GM12872 (cell line): Measurements from ENCODE around the gene MTAP.

Experiments
- TF ChIP-seq, protein P1 (sequence below): IDR thresholded peaks from 3 replicates; pipeline ENCODE4 v1.5.1; 2011; ENCODE audit warnings: low read depth, mild to moderate bottlenecking, low read length, moderate library complexity; ENCODE audit not compliant: insufficient read depth

MTAP gene

GRCh38 chr9:21806644-21807043, 4.2 kb downstream of the MTAP start:
- TF ChIP-seq, protein P1, sequence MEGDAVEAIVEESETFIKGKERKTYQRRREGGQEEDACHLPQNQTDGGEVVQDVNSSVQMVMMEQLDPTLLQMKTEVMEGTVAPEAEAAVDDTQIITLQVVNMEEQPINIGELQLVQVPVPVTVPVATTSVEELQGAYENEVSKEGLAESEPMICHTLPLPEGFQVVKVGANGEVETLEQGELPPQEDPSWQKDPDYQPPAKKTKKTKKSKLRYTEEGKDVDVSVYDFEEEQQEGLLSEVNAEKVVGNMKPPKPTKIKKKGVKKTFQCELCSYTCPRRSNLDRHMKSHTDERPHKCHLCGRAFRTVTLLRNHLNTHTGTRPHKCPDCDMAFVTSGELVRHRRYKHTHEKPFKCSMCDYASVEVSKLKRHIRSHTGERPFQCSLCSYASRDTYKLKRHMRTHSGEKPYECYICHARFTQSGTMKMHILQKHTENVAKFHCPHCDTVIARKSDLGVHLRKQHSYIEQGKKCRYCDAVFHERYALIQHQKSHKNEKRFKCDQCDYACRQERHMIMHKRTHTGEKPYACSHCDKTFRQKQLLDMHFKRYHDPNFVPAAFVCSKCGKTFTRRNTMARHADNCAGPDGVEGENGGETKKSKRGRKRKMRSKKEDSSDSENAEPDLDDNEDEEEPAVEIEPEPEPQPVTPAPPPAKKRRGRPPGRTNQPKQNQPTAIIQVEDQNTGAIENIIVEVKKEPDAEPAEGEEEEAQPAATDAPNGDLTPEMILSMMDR: no peak

- TF ChIP-seq, protein P1: no peak
Observed at GRCh38 chr9:21810388-21810787, 8.0 kb downstream of the MTAP start.

GRCh38 chr9:21810881-21811280, 8.4 kb downstream of the MTAP start:
- TF ChIP-seq, protein P1: no peak

GRCh38 chr9:21811914-21812313, 9.5 kb downstream of the MTAP start:
- TF ChIP-seq, protein P1: no peak

DNA sequence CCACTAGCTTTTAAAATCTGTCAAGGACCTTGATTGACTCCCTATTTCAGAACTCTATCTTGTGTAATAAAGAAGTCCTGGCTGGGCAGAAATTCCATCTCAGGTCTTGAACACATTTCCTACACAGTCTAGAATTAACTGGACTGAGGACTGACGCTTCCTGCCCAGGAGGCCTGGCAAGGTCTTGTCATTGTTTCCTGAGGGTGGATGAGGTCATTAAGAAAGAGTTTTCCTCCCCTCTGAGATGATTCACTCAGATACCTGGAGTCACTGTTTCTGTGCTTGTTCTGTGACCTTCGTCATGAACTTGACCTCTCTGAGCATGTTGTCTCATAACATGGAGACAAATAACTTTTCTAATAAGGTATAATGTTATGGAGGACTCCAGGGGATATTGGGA, 10.0 kb downstream of the MTAP start:
- TF ChIP-seq, protein P1: no peak

- TF ChIP-seq, protein P1: peak; percentile 93
Observed at GRCh38 chr9:21812946-21813568, 10.6 kb downstream of the MTAP start.

DNA sequence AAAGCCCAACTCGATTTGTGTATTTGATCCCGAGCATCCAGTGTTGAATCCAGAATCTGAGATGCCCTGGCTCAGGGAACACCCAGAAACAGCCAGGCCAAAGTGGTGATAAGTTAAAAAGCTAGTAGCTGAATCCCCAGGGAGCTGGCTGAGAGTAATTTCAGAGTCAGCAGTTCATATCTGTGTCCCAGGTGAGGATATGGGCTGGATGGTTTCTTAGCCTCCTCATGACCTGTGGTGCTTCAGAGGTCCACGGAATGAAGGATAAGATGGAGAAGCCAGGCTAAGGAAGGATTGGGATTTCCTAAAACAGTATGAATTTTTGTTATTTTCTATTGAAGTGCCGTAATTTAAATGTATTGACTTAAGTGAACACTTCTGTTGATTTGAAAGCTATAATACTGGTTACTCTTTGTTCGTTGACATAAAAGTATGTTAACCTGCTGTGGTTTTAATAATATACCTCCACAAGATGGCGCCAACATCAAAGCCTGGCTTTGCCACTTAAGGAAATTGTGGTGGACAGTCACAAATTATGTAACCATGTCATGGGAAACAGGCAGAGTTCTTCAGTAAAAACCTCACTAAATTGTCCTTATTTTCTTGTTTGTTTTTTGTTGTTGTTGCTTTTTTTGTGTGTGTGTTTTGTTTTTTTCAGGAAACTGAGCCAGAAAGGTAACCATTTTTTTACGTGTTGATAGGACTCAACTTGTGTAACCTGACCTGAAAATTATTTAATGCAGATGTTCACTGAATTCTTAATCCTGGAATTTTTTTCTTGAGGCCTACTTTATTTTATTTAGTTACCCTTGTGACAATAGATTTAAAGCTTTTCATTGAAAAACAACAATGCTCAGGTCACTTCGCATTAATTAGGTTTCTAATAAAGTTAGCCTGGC, 11.4 kb downstream of the MTAP start:
- TF ChIP-seq, protein P1: peak; percentile 56
